Measurements from ENCODE around the gene GGT7.
"Not testable (repeated sequence)": the region's sequence is repeated elsewhere in the genome, so short reads cannot be mapped to it uniquely, and the experiment has no call there.

Gene GGT7

DNA sequence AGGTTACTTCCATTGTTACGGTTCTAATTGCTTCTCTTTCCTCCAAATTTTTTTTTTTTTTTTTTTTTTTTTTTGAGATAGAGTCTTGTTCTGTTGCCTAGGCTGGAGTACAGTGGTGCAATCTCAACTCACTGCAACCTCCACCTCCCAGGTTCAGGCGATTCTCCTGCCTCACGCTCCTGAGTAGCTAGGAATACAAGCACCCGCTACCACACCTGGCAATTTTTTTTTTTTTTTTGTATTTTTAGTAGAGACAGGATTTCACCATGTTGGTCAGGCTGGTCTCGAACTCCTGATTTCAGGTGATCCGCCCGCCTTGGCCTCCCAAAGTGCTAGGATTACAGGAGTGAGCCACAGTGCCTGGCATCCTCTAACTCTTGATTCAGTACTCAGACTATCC lies 8.3 kb upstream of the GGT7 start:
- DNase-seq, result not testable (repeated sequence)

DNA sequence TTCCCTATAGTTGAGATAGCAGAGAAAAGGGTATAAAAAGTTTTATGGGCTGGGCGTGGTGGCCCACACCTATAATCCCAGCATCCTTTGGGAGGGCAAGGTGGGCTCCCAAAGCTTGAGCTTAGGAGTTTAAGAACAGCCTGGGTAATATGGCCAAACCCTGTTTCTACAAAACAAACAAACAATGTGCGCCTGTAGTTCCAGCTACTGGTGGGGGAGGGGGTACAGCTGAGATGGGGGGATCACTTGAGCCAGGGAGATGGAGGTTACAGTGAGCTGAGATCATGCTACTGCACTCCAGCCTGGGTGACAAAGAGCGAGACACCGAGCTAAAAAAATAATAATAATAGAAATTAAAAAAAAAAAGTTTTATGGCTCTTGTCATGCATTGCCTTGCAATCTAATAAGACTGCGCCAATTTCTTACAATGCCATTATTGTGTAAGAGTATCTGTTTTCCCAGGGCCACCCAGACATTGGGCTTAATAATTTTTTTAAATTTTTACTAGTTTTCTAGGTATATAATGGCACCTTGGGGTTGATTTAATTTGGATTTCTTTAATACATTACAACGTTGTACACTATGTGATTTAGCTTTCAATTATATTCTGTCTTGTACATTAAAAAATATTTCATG lies 7.7 kb upstream of the GGT7 start:
- no peak for DNase-seq

DNA sequence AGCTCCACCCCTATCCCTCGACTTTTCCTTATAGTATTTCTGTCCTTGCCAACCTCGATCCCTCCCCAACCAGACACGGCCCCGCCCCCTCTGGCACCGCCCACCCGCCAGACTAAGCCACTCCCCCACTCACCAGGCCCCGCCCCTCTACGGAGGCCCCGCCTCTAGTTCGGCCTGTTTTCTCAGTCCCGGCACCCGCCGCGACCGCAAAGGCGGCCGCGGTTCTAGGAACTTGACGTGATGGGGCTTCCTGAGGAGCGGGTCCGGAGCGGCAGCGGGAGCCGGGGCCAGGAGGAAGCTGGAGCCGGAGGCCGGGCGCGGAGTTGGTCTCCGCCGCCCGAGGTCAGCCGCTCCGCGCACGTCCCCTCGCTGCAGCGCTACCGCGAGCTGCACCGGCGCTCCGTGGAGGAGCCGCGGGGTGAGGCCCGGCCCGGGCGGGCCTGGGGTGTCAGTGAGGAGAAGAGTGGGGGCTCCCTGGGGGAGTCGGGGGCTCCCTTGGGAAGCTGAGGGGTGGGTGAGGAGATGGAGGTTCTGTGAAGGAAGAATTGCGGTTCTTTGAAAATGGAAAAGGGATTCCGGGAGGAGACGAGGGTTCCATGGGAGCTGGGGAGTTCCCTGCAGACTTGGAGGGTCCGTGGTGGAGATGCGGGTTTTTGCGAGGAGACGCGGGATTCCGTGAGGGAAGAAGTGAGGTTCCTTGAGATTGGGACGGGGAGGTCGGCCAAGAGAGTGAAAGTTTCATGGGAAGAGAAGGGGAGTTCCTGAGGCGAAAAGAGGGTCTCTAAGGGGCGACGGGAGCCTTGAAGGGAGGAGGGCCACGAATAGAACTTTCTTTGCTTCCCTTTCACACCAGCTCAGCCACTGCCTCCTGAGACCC lies 4.0 kb upstream of the GGT7 start, which contains the start of gene ACSS2:
TSS of gene ACSS2 (plus strand) at position 207 of the 877 bp plus-strand sequence. CDS start at position 241, 34 bp downstream.
- no peak for DNase-seq

DNA sequence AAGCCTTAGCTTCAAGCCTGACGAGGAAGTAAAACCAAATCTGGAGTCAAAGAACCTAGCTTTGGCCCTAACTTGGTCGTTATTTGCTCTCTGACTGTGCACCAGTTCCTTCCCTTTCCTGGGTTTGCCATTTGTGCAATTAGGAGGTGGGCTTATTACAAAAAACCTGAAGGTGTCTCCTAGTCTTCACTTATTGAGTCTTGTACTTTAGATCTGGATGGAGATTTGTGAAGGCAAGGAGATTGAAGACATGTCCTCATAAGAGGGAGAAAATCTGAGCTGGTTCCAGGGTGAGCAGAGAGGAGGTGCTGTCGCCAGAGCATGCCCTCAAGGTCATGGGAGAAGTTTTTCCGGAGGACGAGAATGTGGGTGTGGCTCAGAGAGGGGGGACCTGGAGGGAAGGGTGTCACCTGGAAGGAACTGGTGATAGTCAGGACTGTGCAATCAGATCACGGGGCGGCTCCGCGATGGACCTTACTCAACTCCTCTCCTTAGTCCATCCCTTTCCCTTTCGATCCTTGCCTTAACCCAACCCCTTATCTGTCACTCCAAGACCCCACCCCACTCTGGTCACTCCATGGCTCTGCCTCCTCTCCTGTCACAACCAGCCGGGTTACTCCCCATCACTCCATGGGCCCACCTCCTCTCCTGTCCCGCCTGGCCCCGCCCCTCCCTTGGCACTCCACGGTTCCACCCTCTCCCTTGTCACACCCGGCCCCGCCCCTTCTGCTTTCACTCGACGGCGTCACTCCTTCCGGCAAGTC lies 3.2 kb upstream of the GGT7 start:
- DNase-seq, result peak; percentile 98

DNA sequence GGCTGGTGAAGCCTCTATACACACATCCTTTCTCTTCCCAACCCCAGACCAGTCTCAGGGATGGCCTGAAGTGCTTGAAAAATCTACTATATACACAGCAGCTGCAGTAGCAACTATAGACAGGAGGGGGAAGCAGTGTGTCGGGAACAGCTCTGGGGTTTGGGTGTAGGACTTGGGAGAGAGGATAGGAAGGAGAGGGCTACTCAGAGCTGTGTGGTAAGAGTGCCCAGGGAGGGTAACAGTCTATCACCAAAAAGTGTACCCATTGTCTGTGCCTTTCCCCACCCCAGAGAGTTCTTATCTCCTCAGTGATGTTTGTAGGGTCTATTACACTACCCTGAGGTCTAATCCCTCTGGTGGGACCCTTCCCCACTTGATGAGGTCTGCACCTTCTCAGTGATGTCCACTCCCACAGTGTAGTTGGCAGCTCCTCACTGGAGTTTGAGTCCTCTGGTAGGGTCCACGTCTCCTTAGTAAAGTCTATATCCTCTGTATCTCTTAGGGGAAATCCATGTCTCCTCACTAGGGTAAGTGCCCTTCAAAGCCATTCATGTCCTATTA lies 1.5 kb upstream of the GGT7 start:
- DNase-seq, result peak; percentile 91

DNA sequence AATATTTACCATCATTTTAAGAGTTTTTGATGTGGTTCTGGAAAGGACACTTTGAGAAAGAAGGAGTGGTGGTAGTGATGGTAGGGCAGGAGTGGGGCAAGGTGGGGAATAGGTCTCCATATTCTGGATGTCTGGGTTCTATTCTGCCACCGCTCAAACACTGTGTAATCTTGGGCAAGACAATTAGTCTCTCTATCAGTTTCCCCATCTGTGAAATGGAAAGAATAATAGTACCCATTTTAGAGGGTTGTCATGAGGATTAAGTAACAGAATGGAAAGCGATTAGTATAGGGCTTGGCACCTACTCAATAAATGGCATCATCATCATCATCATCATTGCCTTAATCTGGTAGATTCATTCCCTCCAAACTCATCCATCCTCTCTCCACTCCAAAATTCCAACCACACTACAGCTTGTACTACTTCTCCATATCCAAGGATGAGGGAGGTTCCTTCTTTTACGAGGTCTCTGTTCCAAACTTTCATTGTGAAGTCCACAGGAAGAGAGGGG lies 982 bp upstream of the GGT7 start:
- no peak for DNase-seq

DNA sequence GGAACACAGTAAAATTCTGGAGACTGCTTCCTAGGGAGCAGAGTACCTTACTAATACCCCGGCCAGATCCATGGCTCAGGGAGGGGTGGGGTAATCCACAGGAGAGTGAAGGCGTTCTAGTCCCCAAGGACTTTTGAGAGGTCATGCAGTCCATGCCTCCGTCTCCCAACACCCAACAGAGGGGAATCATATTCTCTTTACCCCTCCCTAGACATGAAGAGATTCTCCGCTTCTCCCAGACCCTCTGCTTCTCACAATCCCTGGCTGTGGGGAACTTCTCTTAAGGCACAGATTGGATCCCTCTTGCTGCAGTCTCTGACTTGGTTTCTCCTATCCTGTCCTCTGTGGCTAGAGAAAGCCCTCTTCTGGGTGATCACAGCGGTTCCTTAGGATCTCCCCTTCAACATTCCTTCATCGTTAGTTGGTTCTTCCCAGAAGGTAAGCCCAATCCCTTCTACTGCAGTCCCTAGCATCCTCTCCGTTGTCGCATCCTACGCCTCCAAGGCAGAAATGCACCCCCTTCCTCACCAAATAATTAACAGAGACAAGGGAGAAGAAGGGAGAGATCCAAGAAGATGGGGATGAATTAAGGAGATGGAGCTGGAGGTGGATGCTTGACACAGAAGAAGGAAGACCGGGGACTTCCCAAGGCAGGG lies 562 bp downstream of the GGT7 start:
- DNase-seq, result no peak

DNA sequence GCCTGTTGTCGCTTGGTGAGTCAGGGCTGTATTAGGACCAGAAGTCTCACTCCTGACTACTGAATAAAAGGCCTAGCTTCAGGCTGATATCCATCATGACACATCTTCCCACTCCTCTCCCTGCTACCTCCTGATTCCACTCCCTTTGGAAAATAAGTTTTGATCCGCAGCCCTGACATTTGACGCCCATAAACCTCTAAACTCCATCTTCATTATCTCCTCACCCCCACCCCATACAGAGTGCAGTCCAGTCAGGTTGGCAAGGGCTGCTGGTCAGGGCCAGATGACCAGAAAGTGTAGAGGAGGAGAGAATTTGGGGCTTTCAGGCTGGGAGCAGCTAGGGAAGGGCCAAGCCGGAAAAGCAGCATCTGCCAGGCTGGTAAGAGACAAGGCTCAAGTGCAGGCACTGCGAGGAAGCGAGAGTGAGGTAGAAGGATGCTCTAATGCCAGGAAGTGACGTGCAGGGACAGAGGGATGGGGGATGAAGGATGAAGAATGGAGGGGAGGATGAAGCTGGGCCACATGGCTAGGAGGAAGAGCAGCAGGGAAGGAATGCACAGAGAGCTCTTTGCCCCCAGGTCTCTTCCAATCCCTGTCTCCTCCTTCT lies 1.2 kb downstream of the GGT7 start:
- no peak for DNase-seq

DNA sequence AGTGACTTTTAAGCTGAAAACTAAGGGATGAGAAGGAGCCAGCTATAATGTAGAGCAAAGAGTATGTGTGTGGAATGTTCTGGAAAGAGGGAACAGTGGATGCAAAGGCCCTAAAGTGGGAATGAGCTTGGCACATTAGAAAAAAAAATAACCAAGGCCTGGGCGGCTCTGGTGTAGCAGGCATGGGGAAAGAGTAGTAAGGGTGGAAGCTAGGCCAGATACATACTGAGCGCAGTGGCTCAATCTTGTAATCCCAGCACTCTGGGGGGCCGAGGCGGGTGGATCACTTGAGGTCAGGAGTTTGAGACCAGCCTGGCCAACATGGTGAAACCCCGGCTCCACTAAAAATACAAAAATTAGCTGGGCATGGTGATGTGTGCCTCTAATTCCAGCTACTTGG lies 8.4 kb downstream of the GGT7 start:
- DNase-seq, result no peak

DNA sequence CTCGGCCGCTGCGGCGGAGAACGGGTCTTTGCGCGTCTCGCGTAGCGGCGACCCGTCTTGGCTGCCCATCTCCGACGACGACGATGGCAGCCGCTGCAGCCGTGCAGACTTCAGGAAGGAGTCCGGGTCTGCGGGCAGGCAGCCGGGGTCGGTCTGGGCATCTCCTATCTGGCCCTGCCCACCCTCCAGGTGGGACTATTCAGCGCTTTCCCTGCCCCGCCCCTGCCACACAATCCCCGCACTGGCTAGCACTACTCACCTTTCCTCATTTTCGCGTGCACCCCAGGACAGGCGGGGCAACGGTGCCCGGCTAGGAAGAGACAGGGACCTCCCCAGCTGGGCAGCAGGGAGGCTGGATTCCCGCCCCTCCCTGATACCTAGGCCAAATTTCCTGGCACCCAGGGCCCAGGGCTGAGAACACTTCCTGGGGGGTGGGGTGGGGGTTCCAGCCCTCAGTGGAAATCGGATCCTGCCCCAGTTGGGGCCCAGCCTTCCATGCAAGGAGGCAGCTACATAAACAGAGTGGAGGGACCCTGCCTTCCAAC lies 9.2 kb downstream of the GGT7 start:
- no peak for DNase-seq

DNA sequence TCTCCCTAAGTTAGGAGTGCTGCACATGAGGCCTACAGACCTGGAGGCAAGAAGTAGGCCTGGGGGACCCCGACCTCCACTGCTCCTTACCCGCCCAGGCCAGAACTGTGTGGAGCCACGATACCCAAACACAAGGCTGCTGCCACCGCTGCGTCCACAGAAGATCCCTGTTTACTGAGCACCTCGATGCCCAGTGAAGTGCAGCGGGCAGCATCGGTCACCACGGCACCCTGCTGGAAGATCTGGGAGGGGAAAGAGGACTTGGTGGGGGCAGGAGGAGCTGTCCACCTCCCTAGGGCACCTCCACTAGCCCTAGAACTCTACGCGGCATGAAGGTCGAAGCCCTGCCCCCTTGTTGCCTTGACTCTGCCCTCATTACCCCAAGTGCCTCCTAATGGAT lies 9.9 kb downstream of the GGT7 start:
- no peak for DNase-seq

DNA sequence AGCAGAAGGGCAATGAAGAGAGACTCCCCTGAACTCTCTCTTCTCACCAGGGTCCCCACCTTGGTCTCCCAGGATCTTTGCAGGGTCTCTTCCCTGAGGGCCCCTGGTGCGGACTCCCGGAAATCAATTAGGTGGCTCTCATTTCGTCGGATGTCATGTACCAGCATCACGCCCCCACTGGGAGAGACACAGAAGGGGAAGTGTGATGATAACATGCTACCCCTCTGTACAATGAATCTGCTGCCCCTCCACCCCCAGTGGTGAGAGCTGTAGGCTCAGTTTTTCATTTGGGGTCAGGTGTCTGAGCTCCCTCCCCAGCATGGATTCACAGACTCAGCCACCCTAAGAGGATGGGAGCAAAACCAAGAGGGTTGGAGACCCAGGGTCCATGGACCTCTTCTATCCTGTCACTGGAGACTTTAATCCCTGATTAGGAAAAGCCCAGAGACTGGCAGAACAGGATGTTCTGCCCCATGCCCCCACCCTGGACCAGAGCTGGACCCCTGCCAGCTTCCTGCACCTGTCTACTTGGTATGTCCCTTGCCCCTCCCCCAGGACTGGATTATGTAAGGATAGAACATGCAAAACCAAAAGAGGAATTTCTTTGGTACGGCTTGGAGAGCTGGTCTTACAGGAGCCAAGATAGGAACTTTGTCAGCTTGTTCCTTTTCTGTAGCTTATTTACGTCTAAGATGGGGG lies 11.1 kb downstream of the GGT7 start:
- peak; percentile 17 for DNase-seq

DNA sequence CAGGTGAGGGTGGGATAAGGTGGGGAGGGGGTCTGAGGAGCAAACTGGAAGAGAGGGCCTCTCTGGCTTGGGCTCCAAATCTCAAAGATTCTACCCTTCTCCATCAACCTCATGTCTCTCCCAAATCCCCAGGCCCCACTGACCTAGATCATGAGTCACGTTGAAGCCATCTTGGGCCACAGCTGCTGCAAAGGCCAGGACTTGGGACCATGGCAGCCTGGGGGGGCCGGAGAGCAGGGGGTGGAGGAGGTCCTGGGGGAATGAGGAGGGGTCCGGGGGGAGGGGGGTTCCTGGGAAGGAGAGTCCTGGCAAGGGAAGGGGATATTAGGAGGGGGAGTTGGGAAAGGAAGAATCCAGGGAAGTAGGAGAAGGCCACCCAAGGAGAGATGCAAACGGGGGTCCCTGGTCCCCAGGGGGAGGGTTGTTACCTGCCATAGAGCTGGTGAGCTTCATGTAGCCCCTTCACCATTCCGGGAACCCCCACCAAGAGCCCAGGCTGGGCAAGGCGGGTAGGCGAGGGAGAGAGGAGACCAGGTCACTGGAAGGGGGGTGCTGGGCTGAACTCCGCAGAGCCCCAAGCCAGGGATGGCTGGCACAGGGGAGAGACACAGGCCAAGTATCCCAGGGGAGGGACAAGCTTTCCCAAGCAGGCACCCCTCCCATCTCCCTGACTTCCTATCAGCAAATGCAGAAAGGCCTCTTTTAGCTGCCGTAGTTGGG lies 12.7 kb downstream of the GGT7 start:
- DNase-seq, result no peak

DNA sequence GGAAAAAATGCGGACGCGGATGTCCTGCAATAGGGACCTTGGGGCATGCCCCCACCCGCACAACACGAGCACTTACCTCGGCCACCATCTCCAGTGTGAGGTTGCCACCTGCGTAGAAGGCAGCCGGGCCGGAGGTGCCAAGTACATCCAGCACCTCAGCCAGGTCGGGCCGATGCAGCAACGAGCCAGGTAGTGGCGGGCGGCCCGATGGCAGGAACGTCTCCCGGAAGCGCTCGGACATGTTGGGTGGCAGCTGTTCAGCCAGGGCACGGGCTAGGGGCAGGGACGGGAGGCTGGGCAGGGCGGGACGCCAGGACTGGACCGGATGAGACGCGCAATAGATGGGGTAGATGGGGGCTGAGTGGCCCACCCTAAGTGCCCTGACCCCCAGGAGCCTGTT lies 13.3 kb downstream of the GGT7 start:
- no peak for DNase-seq

DNA sequence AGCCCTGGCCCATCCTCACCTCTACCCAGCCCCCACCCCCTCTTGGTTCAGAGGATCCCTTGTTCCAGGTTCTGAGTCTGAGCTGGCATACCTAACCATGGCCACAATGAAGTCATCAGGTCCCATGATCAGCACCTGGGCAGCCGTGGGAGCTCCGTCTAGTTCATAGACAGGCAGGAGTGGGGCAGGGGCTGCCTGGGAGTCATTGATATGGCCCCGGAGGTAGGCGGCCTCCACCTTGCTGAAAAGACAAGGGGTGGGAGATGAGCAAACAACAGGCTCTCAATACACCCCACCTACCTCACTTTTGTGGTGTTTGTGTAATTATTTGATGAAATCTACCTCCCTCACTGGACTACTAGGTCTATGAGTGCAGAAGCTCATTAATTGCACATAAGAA lies 20.4 kb downstream of the GGT7 start:
- no peak for DNase-seq

DNA sequence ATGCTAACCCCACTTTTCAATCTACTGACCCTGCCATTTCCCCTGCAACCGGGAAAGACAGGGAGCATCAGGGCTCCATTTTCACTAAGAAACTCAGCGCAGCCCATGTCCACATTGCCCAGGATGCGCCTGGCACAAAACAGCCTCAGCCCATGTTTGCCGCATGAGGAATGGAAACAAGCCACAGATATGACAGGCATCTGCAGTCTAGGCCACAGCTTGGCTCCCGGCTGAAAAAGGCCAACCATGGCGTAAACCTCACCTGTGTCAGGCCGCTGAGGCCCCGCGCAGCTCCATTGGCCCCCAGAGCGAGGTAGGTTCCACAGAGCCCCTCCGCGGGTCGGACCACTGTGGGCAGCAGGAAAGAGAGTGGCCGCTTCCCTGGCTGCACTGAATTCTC lies 21.7 kb downstream of the GGT7 start:
- DNase-seq, result no peak

DNA sequence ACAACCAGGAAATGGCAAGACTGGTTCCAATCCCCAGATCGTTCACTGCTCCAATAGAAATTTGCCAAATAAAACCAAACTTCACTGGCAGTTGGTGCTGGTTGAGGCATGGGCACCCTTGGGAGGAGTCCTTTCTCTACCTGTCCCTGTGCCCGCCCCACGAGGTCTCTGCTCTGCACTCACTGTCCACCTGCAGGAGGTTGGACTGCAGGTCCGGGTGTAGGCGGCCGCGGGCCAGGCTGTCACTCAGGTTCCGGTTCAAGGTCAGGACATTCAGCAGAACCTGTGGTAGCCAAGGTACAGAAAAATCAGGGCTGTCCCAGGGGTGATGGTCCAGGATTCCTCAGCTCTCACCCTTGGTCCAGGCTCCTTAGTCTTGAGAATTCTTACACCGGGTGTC lies 22.9 kb downstream of the GGT7 start:
- no peak for DNase-seq

DNA sequence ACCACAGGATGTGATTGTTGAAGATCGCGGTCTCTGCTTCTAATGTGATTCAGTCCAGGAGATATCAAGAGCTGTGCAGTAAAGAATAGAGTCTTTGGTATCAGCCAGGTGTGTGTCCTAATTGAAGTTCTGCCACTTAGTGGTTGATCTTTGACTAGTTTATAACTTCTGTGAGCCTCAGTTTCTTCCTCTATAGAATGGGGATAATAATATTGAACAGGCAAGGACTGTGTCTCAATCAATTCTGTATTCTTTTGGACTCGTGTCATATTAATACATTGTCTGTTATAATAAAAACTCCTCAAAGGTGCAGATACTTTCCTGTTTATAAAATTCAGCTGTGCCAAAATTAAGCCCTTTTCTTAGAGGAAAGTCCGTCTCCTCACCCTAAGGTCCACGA lies 24.1 kb downstream of the GGT7 start:
- DNase-seq, result no peak

DNA sequence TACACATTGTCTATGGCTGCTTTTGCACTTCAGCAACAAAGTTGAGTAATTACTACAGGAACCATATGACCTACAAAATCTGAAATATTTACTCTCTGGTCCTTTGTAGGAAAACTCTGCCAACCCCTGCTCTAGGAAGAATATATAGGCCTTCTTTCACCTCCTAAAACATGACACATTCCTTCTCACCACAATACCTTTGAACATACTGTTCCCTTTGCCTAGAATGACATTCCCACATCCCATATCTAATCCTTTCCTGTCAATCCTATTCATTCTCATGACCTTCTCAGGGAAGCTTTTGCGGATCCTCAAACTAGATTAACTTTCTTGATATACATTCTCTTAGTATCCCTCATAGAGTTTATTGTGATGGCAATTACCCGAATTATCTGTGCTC lies 29.2 kb downstream of the GGT7 start:
- DNase-seq, result no peak

DNA sequence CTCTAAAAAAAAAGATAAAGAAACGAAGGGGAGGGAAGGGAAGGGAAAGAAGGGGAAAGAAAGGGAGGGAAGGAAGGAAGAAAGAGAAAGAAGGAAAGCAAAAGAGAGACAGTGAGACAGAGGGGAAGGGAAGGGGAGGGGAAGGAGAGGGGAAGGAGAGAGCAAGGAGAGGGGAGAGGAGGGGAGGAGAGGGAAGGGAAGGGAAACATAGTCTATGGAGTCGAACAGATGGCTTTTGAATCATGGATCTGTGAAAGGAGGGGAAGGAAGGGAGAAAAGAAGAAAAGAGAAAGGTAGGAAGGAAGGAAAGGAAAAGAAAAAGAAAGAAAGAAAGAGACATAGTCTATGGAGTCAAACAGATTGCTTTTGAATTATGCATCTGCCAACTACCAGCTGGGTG lies 30.5 kb downstream of the GGT7 start:
- DNase-seq, result no peak
